Measurements from ENCODE around the gene SYNE2. TPM values are rescaled to one million over a fixed set of nuclear protein-coding genes. Genes with fewer than 3 reads are reported as not detected.
A peak's percentile ranks its signal among the peaks of the same experiment; 100 is the strongest.

SYNE2 gene
- total and polyA plus RNA-seq, 4 donors, result 49.1 to 97.9 (median 55.9) TPM

DNA sequence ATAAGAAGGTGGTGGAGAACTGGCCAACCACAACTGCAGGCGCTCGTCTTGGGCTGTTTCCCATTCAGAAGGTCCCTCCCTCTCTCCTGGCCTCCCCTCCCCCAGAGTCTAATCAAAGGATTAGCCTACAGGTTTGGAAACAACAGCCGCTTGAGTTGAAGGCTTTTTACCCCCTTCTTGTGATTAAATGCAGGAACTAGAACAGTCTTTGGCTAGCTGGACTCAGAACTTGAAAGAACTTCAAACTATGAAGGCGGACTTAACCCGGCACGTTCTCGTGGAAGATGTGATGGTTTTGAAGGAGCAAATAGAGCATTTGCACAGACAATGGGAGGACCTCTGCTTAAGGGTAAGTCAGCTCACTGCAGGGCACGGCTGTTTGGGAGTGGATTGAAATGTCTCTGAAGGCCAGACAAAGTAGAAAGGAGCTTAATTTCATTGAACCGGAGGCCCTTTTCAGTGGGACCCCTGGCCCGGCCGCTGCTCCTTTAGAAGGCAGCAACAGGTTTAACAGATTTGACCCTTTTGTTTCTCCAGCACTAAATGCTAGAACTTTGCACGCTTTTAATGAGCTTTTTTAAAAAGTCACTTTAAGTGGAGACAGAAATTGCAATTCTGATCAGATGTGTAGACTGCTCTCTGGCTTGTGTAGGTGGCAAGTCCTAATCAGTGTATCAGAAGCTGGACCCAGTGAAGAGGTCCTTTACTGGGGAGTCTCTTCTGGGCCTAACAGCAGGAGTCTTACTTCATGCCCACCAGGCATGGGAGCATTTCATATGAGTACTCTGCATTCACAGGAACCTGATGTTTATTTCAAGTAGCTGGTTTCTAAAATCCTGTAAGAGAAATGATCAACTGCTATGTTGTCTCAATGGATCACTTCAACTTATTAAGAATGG, 333.7 kb downstream of the SYNE2 start:
- WGBS (ENCODE audit: insufficient coverage), result 37% methylated on average over 10 of the region's 12 CpGs
- no peak for DNase-seq (ENCODE audit: low read depth in 4 of 6, low spot score in 6 of 6)
- Histone ChIP-seq H3K9me3 (ENCODE audit: control insufficient read depth, insufficient read depth, low read length) (no peaks in the 10 kb centered on the region), H3K27ac (ENCODE audit: low read depth, low read length) (no peak overlapping the region), H3K4me1 (ENCODE audit: control insufficient read depth, insufficient read depth, low read length) (no peaks in the 10 kb centered on the region), H3K36me3 (ENCODE audit: control insufficient read depth, insufficient read depth, low read length) (peaks cover 5% of the 10 kb centered on the region), H3K4me3 (ENCODE audit: low read depth, low read length) (no peak overlapping the region), H3K27me3 (ENCODE audit: control insufficient read depth, insufficient read depth, low read length) (no peaks in the 10 kb centered on the region)

DNA sequence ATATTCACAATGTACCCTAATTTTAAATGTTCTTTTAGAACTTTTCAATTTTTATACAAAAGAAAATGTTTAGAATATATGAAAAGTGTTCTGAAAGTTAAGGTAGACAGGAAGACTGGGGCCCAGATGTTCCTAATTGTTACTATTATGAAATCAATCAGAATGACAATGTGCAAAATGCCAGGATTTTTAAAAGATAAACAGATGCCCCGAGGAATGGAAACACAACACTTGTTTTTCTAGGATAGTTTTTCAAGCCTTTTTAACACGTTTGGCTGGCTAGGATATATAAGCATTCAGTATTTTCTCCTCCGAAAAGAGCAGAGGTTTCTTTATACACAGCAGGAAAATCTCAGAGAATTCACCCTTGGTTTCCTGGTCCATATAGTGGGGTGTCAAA, 334.5 kb downstream of the SYNE2 start:
- 33% methylated on average over 1 of the region's 3 CpGs for WGBS (ENCODE audit: insufficient coverage)
- no peak overlapping the region for H3K27ac ChIP-seq (ENCODE audit: low read depth, low read length)
- no peak for DNase-seq (ENCODE audit: low read depth in 4 of 6, low spot score in 6 of 6)

DNA sequence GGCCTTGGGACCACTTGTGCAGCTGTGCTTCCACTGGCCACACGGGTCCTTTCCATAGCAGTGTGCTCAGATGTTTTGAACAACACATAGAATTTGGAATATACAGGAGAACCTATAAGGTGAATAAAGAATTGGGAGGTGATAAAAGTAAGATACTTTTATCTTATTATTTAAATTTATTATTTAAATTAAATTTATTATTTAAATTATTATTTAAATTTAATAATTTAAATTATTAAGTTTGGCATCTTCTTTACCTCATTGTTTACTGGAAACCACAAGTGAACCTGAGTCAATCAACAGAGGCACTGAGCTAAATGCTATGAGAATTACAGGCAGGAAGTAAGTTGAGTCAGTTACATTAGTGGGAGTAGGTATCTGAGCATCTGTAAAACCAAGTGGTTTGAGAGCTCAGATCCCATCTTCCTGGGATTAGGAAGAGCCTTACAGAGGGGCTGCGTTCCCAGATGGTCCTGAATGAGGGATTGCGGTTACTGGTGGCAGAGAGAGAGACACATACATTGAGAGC, 338.2 kb downstream of the SYNE2 start:
- no peaks in the 10 kb centered on the region for H3K36me3 ChIP-seq (ENCODE audit: control insufficient read depth, insufficient read depth, low read length)
- H3K4me3 ChIP-seq (ENCODE audit: low read depth, low read length), result no peak overlapping the region
- no peak overlapping the region for H3K27ac ChIP-seq (ENCODE audit: low read depth, low read length)
- H3K27me3 ChIP-seq (ENCODE audit: control insufficient read depth, insufficient read depth, low read length), result no peaks in the 10 kb centered on the region
- DNase-seq (ENCODE audit: low read depth in 4 of 6, low spot score in 6 of 6), result no peak
- H3K9me3 ChIP-seq (ENCODE audit: control insufficient read depth, insufficient read depth, low read length), result no peaks in the 10 kb centered on the region
- peaks cover 4% of the 10 kb centered on the region for H3K4me1 ChIP-seq (ENCODE audit: control insufficient read depth, insufficient read depth, low read length)
- whole genome bisulfite sequencing (ENCODE audit: insufficient coverage), result 95% methylated on average over 2 of the region's 3 CpGs

More for the DNA sequence above, 334.5 kb downstream of the SYNE2 start:
- no peaks in the 10 kb centered on the region for H3K9me3 ChIP-seq (ENCODE audit: control insufficient read depth, insufficient read depth, low read length)
- no peaks in the 10 kb centered on the region for H3K27me3 ChIP-seq (ENCODE audit: control insufficient read depth, insufficient read depth, low read length)
- peaks cover 5% of the 10 kb centered on the region for H3K36me3 ChIP-seq (ENCODE audit: control insufficient read depth, insufficient read depth, low read length)
- H3K4me1 ChIP-seq (ENCODE audit: control insufficient read depth, insufficient read depth, low read length), result no peaks in the 10 kb centered on the region
- H3K4me3 ChIP-seq (ENCODE audit: low read depth, low read length), result no peak overlapping the region

DNA sequence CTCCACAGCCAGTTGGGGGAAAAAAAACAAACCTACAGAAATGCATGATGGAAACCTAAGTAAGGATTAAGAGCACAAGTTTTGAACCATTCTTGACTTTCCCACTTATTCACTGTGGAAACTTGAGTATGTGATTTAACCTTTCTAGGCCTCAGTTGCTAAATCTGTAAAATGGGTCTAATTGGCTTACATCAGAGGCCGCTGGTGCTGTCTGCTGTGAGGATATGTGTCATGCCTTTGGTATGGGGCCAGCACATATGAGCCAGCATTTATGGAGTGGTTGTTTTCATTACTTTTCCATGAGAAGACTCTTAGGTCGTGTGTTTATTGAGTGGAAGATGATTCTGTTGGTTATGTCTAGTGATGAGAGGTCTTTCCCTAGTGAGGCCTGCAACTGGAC, 339.0 kb downstream of the SYNE2 start:
- H3K27me3 ChIP-seq (ENCODE audit: control insufficient read depth, insufficient read depth, low read length), result no peaks in the 10 kb centered on the region
- no peaks in the 10 kb centered on the region for H3K9me3 ChIP-seq (ENCODE audit: control insufficient read depth, insufficient read depth, low read length)
- 93% methylated on average over 2 of the region's 2 CpGs for WGBS (ENCODE audit: insufficient coverage)
- H3K4me1 ChIP-seq (ENCODE audit: control insufficient read depth, insufficient read depth, low read length), result peaks cover 7% of the 10 kb centered on the region
- H3K27ac ChIP-seq (ENCODE audit: low read depth, low read length), result no peak overlapping the region
- H3K36me3 ChIP-seq (ENCODE audit: control insufficient read depth, insufficient read depth, low read length), result no peaks in the 10 kb centered on the region
- DNase-seq (ENCODE audit: low read depth in 4 of 6, low spot score in 6 of 6), result no peak
- no peak overlapping the region for H3K4me3 ChIP-seq (ENCODE audit: low read depth, low read length)

DNA sequence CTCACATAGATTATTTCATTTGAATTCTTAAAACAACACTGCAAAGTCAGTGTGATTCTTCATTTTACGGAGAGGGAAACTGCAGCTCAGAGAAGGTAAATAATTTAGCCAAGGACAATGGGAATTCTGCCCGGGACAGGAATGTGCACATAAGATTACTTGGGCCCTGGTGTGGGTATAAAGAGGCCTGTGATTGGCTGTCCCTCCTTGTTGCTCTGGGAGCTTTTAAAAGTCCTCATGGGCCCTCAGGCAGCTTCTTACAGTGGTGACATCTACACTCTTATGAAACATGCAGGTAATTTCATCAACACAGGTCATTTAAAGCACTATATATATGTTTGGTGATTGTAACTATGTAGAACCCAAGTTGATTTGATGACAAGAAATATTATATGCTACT, 341.0 kb downstream of the SYNE2 start:
- no peaks in the 10 kb centered on the region for H3K9me3 ChIP-seq (ENCODE audit: control insufficient read depth, insufficient read depth, low read length)
- 70% methylated on average over 2 of the region's 2 CpGs for WGBS (ENCODE audit: insufficient coverage)

DNA sequence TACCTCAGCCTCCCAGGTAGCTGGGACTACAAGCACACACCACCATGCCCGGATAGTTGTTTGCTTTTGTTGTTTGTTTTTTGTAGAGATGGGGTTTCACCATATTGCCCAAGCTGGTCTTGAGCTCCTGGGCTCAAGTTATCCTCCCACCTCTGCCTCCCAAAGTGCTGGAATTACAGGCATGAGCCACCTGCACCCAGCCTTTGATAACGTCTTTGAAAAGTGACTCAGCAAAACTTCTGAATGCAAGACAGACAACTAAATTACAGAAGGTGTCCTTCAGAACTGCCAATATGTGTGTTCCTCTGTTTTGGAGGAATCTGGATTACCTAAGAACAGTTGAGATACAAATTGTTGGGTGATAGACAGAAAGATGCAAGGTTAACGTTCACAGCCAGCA, 341.6 kb downstream of the SYNE2 start:
- 87% methylated on average over 1 of the region's 3 CpGs for WGBS (ENCODE audit: insufficient coverage)
- Histone ChIP-seq H3K36me3 (ENCODE audit: control insufficient read depth, insufficient read depth, low read length) (no peaks in the 10 kb centered on the region), H3K27ac (ENCODE audit: low read depth, low read length) (no peak overlapping the region), H3K9me3 (ENCODE audit: control insufficient read depth, insufficient read depth, low read length) (no peaks in the 10 kb centered on the region), H3K27me3 (ENCODE audit: control insufficient read depth, insufficient read depth, low read length) (no peaks in the 10 kb centered on the region), H3K4me3 (ENCODE audit: low read depth, low read length) (no peak overlapping the region), H3K4me1 (ENCODE audit: control insufficient read depth, insufficient read depth, low read length) (peaks cover 23% of the 10 kb centered on the region)
- no peak for DNase-seq (ENCODE audit: low read depth in 4 of 6, low spot score in 6 of 6)

More for the DNA sequence above, 341.0 kb downstream of the SYNE2 start:
- DNase-seq (ENCODE audit: low read depth in 4 of 6, low spot score in 6 of 6), result no peak
- H3K36me3 ChIP-seq (ENCODE audit: control insufficient read depth, insufficient read depth, low read length), result no peaks in the 10 kb centered on the region
- H3K4me1 ChIP-seq (ENCODE audit: control insufficient read depth, insufficient read depth, low read length), result peaks cover 19% of the 10 kb centered on the region
- H3K27me3 ChIP-seq (ENCODE audit: control insufficient read depth, insufficient read depth, low read length), result no peaks in the 10 kb centered on the region
- no peak overlapping the region for H3K27ac ChIP-seq (ENCODE audit: low read depth, low read length)
- no peak overlapping the region for H3K4me3 ChIP-seq (ENCODE audit: low read depth, low read length)

DNA sequence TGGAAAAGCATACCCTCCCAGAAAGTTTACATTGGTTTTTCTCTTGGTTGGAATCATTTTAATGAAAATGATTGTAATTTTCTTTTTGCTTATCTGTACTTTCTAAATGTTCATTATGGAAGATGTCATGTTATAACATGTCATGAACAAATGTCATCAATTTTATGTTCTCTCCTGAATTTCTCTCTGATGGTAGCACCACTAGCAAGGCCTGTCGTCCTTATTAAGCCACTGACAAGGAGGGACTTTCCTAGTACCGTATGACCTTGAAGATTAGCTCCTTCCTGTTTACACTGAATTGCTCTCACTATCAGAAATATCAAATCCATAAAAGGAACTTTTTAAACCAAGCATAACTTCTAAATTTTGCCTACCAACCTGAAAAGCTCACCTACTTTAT, 342.4 kb downstream of the SYNE2 start:
- no peak overlapping the region for H3K27ac ChIP-seq (ENCODE audit: low read depth, low read length)
- no peaks in the 10 kb centered on the region for H3K9me3 ChIP-seq (ENCODE audit: control insufficient read depth, insufficient read depth, low read length)
- DNase-seq (ENCODE audit: low read depth in 4 of 6, low spot score in 6 of 6), result no peak
- H3K4me3 ChIP-seq (ENCODE audit: low read depth, low read length), result no peak overlapping the region
- H3K4me1 ChIP-seq (ENCODE audit: control insufficient read depth, insufficient read depth, low read length), result peaks cover 28% of the 10 kb centered on the region
- H3K27me3 ChIP-seq (ENCODE audit: control insufficient read depth, insufficient read depth, low read length), result no peaks in the 10 kb centered on the region
- no peaks in the 10 kb centered on the region for H3K36me3 ChIP-seq (ENCODE audit: control insufficient read depth, insufficient read depth, low read length)
- 64% methylated on average over 2 of the region's 2 CpGs for WGBS (ENCODE audit: insufficient coverage)

DNA sequence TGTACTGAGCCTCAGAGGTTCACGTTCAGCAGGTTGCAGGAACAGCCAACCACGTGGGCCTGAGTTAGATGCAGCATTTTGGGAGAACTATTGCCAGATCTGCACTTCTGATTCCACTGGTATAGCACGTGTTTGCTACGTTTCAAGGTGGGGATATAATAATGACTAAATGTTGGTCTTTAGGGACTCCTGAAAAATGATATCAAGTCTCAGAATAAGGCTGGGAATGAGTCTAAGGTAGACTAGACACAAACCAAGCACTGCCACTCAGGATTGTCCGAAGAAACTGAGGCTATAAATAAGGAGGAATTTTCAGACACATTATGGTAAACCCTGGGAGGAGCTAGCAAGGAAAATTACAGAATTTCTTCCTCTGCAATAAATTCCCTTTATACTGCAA, 343.3 kb downstream of the SYNE2 start:
- WGBS (ENCODE audit: insufficient coverage), result 49% methylated on average over 4 of the region's 5 CpGs
- Histone ChIP-seq H3K27me3 (ENCODE audit: control insufficient read depth, insufficient read depth, low read length) (no peaks in the 10 kb centered on the region), H3K9me3 (ENCODE audit: control insufficient read depth, insufficient read depth, low read length) (no peaks in the 10 kb centered on the region), H3K4me3 (ENCODE audit: low read depth, low read length) (peak overlapping the region; percentile 58), H3K27ac (ENCODE audit: low read depth, low read length) (peak overlapping the region; percentile 87), H3K36me3 (ENCODE audit: control insufficient read depth, insufficient read depth, low read length) (no peaks in the 10 kb centered on the region), H3K4me1 (ENCODE audit: control insufficient read depth, insufficient read depth, low read length) (peaks cover 30% of the 10 kb centered on the region)
- peak in 1 of 6 donors; percentile 63 for DNase-seq (ENCODE audit: low read depth in 4 of 6, low spot score in 6 of 6)

DNA sequence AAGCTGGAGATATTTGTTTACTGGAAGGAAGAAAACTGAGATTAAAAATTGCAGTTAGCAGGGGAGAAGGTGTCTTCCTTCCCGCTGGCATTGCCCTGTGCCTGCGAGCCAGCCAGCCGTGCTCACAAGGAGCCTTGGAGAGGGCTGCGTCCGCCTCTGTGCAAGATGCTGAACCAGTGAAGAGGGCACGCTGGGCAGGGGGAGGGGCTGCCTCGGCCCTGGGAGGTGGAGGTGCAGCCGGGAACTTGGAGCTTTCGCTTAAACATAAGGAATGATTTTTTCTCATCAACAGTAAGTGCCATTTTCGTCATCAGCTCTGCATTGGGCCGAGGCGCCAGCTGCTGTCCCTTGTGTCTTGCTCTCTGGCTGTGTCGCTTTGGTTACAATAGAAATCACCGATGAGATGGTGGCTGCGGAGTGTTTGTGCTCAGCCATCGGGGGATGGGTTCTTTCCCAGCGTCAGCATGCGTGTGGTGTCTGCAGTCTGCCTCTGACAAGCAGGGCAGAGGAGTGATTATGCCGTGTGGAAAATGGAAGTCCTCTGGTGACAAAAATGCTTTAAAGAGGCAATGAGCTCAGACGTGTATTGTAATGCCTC, 344.1 kb downstream of the SYNE2 start:
- DNase-seq (ENCODE audit: low read depth in 4 of 6, low spot score in 6 of 6), result peak; percentile 74 to 98 (median 82)
- peaks cover 30% of the 10 kb centered on the region for H3K4me1 ChIP-seq (ENCODE audit: control insufficient read depth, insufficient read depth, low read length)
- peak overlapping the region; percentile 58 for H3K4me3 ChIP-seq (ENCODE audit: low read depth, low read length)
- H3K27ac ChIP-seq (ENCODE audit: low read depth, low read length), result peak overlapping the region; percentile 87
- no peaks in the 10 kb centered on the region for H3K9me3 ChIP-seq (ENCODE audit: control insufficient read depth, insufficient read depth, low read length)
- H3K36me3 ChIP-seq (ENCODE audit: control insufficient read depth, insufficient read depth, low read length), result no peaks in the 10 kb centered on the region
- 0% methylated on average over 17 of the region's 20 CpGs for WGBS (ENCODE audit: insufficient coverage)
- no peaks in the 10 kb centered on the region for H3K27me3 ChIP-seq (ENCODE audit: control insufficient read depth, insufficient read depth, low read length)

Measured in spinal cord (tissue), 10 donors.